ENCODE data around the gene ANKRD40. TPM values are rescaled to one million over a fixed set of nuclear protein-coding genes. Genes with fewer than 3 reads are reported as not detected.
A peak's percentile ranks its signal among the peaks of the same experiment; 100 is the strongest.

ANKRD40 gene
- total and polyA plus RNA-seq, 4 donors, result 6.2 to 15.1 (median 9.7) TPM

GRCh38 chr17:50676065-50676975 lies 31.4 kb downstream of the ANKRD40 start:
- peak overlapping the region; percentile 5 to 43 for H3K27ac ChIP-seq (ENCODE audit: low read depth in 1 of 2, low read length in 2 of 2)
- H3K27me3 ChIP-seq (ENCODE audit: control insufficient read depth in 4 of 4, insufficient read depth in 4 of 4, low read length in 3 of 4), result no peaks in the 10 kb centered on the region
- no peak overlapping the region for H3K9ac ChIP-seq (ENCODE audit: low read depth in 1 of 2, low read length in 2 of 2)
- DNase-seq (ENCODE audit: low spot score), result no peak
- no peaks in the 10 kb centered on the region for H3K9me3 ChIP-seq (ENCODE audit: control insufficient read depth in 4 of 4, low read length in 3 of 4)
- WGBS, result 91% methylated on average over 24 of the region's 24 CpGs
- peaks cover 0 to 20% (median 9%) of the 10 kb centered on the region in 4 donors for H3K36me3 ChIP-seq (ENCODE audit: control insufficient read depth in 4 of 4, insufficient read depth in 3 of 4, low read depth in 1 of 4, low read length in 3 of 4)
- peaks cover 17 to 56% (median 28%) of the 10 kb centered on the region in 4 donors for H3K4me1 ChIP-seq (ENCODE audit: control insufficient read depth in 4 of 4, insufficient read depth in 4 of 4, low read length in 3 of 4)
- no peak overlapping the region for H3K4me3 ChIP-seq (ENCODE audit: low read depth in 1 of 3, low read length in 3 of 3)
- no peak for TF ChIP-seq JUND (IDR thresholded peaks at IDR 0.05)
- TF ChIP-seq MAX (IDR thresholded peaks at IDR 0.05), result no peak
- TF ChIP-seq FOXA1 (IDR thresholded peaks at IDR 0.05), result no peak
- no peak for TF ChIP-seq REST (IDR thresholded peaks at IDR 0.05)
- no peak for TF ChIP-seq TAF1 (conservative IDR thresholded peaks at IDR 0.05)
- TF ChIP-seq CTCF (IDR thresholded peaks at IDR 0.05; ENCODE audit: low read depth, low read length, missing input control), result no peak
- no peak for TF ChIP-seq RAD21 (IDR thresholded peaks at IDR 0.05)
- no peak for TF ChIP-seq ATF3 (IDR thresholded peaks at IDR 0.05)
- no peak for TF ChIP-seq HNF4G (IDR thresholded peaks at IDR 0.05)
- no peak for TF ChIP-seq RXRA (IDR thresholded peaks at IDR 0.05)
- TF ChIP-seq YY1 (IDR thresholded peaks at IDR 0.05), result no peak
- no peak for TF ChIP-seq HNF4A (conservative IDR thresholded peaks at IDR 0.05)
- TF ChIP-seq FOXA2 (IDR thresholded peaks at IDR 0.05), result no peak
- TF ChIP-seq GABPA (IDR thresholded peaks at IDR 0.05 in 1 of 2, conservative IDR thresholded peaks at IDR 0.05 in 1 of 2), result no peak
- TF ChIP-seq SP1 (IDR thresholded peaks at IDR 0.05), result no peak
- no peak for TF ChIP-seq ZBTB33 (IDR thresholded peaks at IDR 0.05)

Measured in liver (tissue), 9 donors.